Epithelial cell of proximal tubule (primary cell): Measurements from ENCODE around the gene CCSER1. TPM values are rescaled to one million over a fixed set of nuclear protein-coding genes. Genes with fewer than 3 reads are reported as not detected.

Experiments
- DNase-seq: peaks from one replicate; pipeline ENCODE4 v3.0.0-alpha.2; 2011; ENCODE audit warnings: low read depth
- H3K4me3 ChIP-seq: 2 replicates; pipeline ENCODE4 v1.5.1; 2011; ENCODE audit warnings: low read depth, mild to moderate bottlenecking, low read length
- CTCF ChIP-seq: conservative IDR thresholded peaks from 2 replicates; pipeline ENCODE4 v1.5.1; 2012; ENCODE audit warnings: low read depth, mild to moderate bottlenecking, low read length
- total RNA-seq: library from RNA; depleted of rRNA; stranded (reverse); fragments of >200 nt; gene quantifications from 2 replicates; pipeline ENCODE4 v1.2.3, GENCODE V29; 2015

Gene CCSER1
- total RNA-seq, 1 donor from 2014 or later, result not detected

- DNase-seq, result no peak
- no peak for TF ChIP-seq CTCF
- no peak overlapping the region for H3K4me3 ChIP-seq
Measured at GRCh38 chr4:90798948-90799347, 671.8 kb downstream of the CCSER1 start.

GRCh38 chr4:90799895-90800294, 672.7 kb downstream of the CCSER1 start:
- H3K4me3 ChIP-seq, result no peak overlapping the region
- TF ChIP-seq CTCF, result peak; percentile 36
- DNase-seq, result no peak

GRCh38 chr4:90815569-90815968, 688.4 kb downstream of the CCSER1 start:
- TF ChIP-seq CTCF, result no peak
- DNase-seq, result no peak
- no peak overlapping the region for H3K4me3 ChIP-seq

- no peak overlapping the region for H3K4me3 ChIP-seq
- DNase-seq, result no peak
- TF ChIP-seq CTCF, result no peak
Measured at GRCh38 chr4:90816754-90817153, 689.6 kb downstream of the CCSER1 start.

GRCh38 chr4:90824266-90825150, 697.3 kb downstream of the CCSER1 start:
- TF ChIP-seq CTCF, result no peak
- no peak overlapping the region for H3K4me3 ChIP-seq
- no peak for DNase-seq

GRCh38 chr4:90825849-90826248, 698.7 kb downstream of the CCSER1 start:
- H3K4me3 ChIP-seq, result no peak overlapping the region
- no peak for DNase-seq
- TF ChIP-seq CTCF, result no peak

- TF ChIP-seq CTCF, result no peak
- no peak overlapping the region for H3K4me3 ChIP-seq
- no peak for DNase-seq
Measured at GRCh38 chr4:90833706-90834105, 706.5 kb downstream of the CCSER1 start.
